Endothelial cell of umbilical vein (primary cell): ENCODE data around the gene HPGDS. TPM values are rescaled to one million over a fixed set of nuclear protein-coding genes. Genes with fewer than 3 reads are reported as not detected.
A peak's percentile ranks its signal among the peaks of the same experiment; 100 is the strongest.

Experiments
- BruUV-seq: library from RNA; stranded (reverse); fragments of 400-500 nt; replicated peaks from 2 replicates; lab custom pipeline; 2021; lab: Mats Ljungman, UMichigan
- CTCF ChIA-PET: fragments of 300-600, 350-600 bp; sonication (Branson Sonifier 250); formaldehyde crosslinking; loops from one replicate; lab custom pipeline; 2021; ENCODE audit warnings: antibody characterized with exemption, inconsistent platforms; lab: Charles Lee
- POLR2A ChIA-PET: fragments of 300-600, 350-600 bp; sonication (Branson Sonifier 250); formaldehyde crosslinking; loops from one replicate; lab custom pipeline; 2021; ENCODE audit warnings: antibody characterized with exemption, inconsistent platforms; lab: Charles Lee
- DNase-seq: peaks from one replicate; pipeline ENCODE4 v3.0.0-alpha.2; 2011; ENCODE audit warnings: low read depth, low spot score
- FAIRE-seq: peaks from 2 replicates; lab custom pipeline; 2011; peaks lifted over from hg19 to GRCh38; lab: Jason Lieb, UNC
- H2AFZ ChIP-seq: 2 replicates; pipeline ENCODE4 v1.6.0; 2012; ENCODE audit warnings: low read depth, low read length, control low read depth, inconsistent platforms
- H3K27ac ChIP-seq: 2 replicates; pipeline ENCODE4 v1.5.1; 2011; ENCODE audit warnings: low read depth, mild to moderate bottlenecking, control low read depth, low read length, moderate library complexity; ENCODE audit not compliant: insufficient read depth
- H3K27me3 ChIP-seq, 2 experiments: 2 replicates each; pipeline versions ENCODE4 v1.6.0 to v1.6.1; 2011; ENCODE audit warnings: low read length in 2 of 2, mixed read lengths in 1 of 2; ENCODE audit not compliant: control insufficient read depth in 2 of 2, insufficient read depth in 2 of 2
- H3K36me3 ChIP-seq, 2 experiments: 2 replicates in 1 of 2; 3 replicates in 1 of 2; pipeline ENCODE4 v1.5.1; 2011; ENCODE audit warnings: low read length in 2 of 2, mild to moderate bottlenecking in 1 of 2, moderate library complexity in 1 of 2; ENCODE audit not compliant: control insufficient read depth in 2 of 2, insufficient read depth in 2 of 2; ENCODE audit errors: extremely low read depth in 1 of 2
- H3K4me1 ChIP-seq: 3 replicates; pipeline ENCODE4 v1.5.1; 2011; ENCODE audit warnings: mild to moderate bottlenecking, low read length; ENCODE audit not compliant: control insufficient read depth, insufficient read depth; ENCODE audit errors: extremely low read depth
- H3K4me2 ChIP-seq: 2 replicates; pipeline ENCODE4 v1.6.1; 2011; ENCODE audit warnings: low read length, control low read depth, mixed read lengths; ENCODE audit not compliant: insufficient read depth
- H3K4me3 ChIP-seq, 3 experiments: fragments of 200-600 bp in 1 of 3; sonication (generic), shearing (Covaris generic) in 1 of 3; replicated peaks in 1 of 3; 2 replicates each; pipeline ENCODE4 v1.5.1; 2011 to 2016; ENCODE audit warnings: control low read depth in 3 of 3, low read length in 3 of 3, mild to moderate bottlenecking in 2 of 3, inconsistent platforms in 1 of 3, low read depth in 1 of 3, moderate library complexity in 1 of 3; ENCODE audit not compliant: insufficient read depth in 1 of 3
- H3K79me2 ChIP-seq: 2 replicates; pipeline ENCODE4 v1.6.0; 2012; ENCODE audit warnings: low read length, inconsistent platforms; ENCODE audit not compliant: control insufficient read depth, insufficient read depth
- H3K9ac ChIP-seq: replicated peaks from 2 replicates; pipeline ENCODE3; 2011; ENCODE audit warnings: low read length, control low read depth; ENCODE audit not compliant: insufficient read depth; ENCODE audit errors: extremely low read depth
- H3K9me1 ChIP-seq: replicated peaks from 3 replicates; pipeline ENCODE4 v1.6.0; 2011; ENCODE audit warnings: mild to moderate bottlenecking, low read length; ENCODE audit not compliant: control insufficient read depth, insufficient read depth; ENCODE audit errors: extremely low read depth
- H3K9me3 ChIP-seq: replicated peaks from 2 replicates; pipeline ENCODE4 v1.5.1; 2012; ENCODE audit warnings: low read length, inconsistent platforms; ENCODE audit not compliant: control insufficient read depth, insufficient read depth
- H4K20me1 ChIP-seq: replicated peaks from 2 replicates; pipeline ENCODE3; 2011; ENCODE audit warnings: mild to moderate bottlenecking, low read length; ENCODE audit not compliant: control insufficient read depth, insufficient read depth; ENCODE audit errors: extremely low read depth
- GATA2 ChIP-seq: IDR thresholded peaks from 2 replicates; pipeline ENCODE4 v1.7.0; 2011; ENCODE audit warnings: low read depth, mild to moderate bottlenecking, moderate library complexity, mixed read lengths, low read length; ENCODE audit not compliant: insufficient read length, insufficient read depth
- JUN ChIP-seq: IDR thresholded peaks from 2 replicates; pipeline ENCODE4 v1.6.1; 2011; ENCODE audit warnings: borderline replicate concordance, low read depth; ENCODE audit not compliant: insufficient read length, insufficient read depth
- MYC ChIP-seq: IDR thresholded peaks from one replicate; pipeline ENCODE4 v1.6.1; 2011; ENCODE audit warnings: mild to moderate bottlenecking, low read depth, low read length
- POLR2A ChIP-seq: IDR thresholded peaks from 2 replicates; pipeline ENCODE4 v1.6.1; 2012; ENCODE audit warnings: low read depth, mild to moderate bottlenecking, control low read depth, low read length
- dilution Hi-C: fragments of 300-500 bp; cut with MboI; formaldehyde crosslinking; loops from one replicate; pipeline ENCODE4 v1.15.0; 2019; ENCODE audit warnings: low sequenced_read_pairs; ENCODE audit not compliant: extremely low pct_ligation_motif_present
- intact Hi-C: fragments of 100-400 bp; cut with micrococcal nuclease; formaldehyde crosslinking; loops from one replicate; pipeline ENCODE4 v1.10.0; 2022
- polyA plus RNA-seq, 4 experiments: library from polyadenylated mRNA; depleted of rRNA in 3 of 4; stranded (reverse) in 3 of 4; unstranded in 1 of 4; fragments of >200 nt; gene quantifications; 2 replicates each; pipeline versions ENCODE4 v1.2.1 to v1.2.3, GENCODE V29; 2011 to 2012; ENCODE audit warnings: missing spikeins in 1 of 4
- total RNA-seq: library from RNA; stranded (reverse); gene quantifications from 2 replicates; pipeline ENCODE4 v1.2.3, GENCODE V29; 2021
- TF ChIP-seq, protein P1 (sequence below), 2 donors: IDR thresholded peaks; 1 replicate in 1 of 2; 2 replicates in 1 of 2; pipeline ENCODE4 v1.5.1; 2011; ENCODE audit warnings: low read length in 2 of 2, mild to moderate bottlenecking in 2 of 2, moderate library complexity in 2 of 2, control low read depth in 1 of 2, inconsistent platforms in 1 of 2, low read depth in 1 of 2; ENCODE audit not compliant: insufficient read depth in 1 of 2; ENCODE audit errors: extremely low read depth in 1 of 2

HPGDS gene
- total and polyA plus RNA-seq, 2 donors (not counting 3 experiments of a cell fraction or from before 2014, with no cell fraction given): not detected

DNA sequence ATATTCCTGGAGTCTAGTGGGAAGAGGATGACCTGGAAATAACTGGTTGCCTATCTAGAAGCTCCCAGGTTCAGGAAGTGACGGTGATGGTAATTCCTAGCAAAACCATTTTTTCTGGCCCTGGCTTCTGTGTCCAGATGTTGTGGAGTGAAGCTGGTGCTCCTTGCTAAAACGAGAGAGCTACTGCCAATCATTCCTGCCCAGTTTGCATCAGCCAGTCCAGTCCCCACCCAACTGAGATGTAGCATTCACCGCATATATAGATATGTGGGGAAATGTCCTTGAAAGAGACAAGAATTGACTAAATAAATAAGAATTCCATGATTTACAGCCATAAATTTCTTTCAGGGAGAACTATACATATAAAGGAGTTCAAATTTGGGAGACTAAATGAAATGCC is 6.3 kb downstream of the HPGDS start:
- POLR2A ChIA-PET: no interaction called here

DNA sequence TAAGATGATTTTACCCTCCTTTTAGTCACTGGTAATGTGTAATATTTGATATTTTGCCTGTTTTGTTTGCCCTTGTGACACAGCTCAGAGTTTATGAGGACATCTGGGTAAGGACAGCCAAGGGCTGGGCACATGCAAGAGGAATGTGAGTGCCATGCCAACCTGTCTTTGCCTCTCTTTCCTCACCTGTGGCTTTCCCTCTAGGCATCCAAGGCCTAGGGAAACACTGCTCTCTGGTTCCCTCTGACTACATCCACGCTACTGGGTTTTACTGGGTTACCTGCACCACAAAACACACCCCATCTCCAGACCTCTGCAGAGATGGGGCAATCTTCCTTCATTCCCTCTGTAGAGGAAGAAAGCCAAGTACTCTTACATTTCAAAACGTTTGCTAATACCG is 7.7 kb downstream of the HPGDS start:
- no peaks in the 10 kb centered on the region for H3K27me3 ChIP-seq
- dilution Hi-C loops (no loop called here), intact Hi-C loops (no loop called here)
- BruUV-seq: no TSS peak
- no peak overlapping the region for H3K4me2 ChIP-seq
- H4K20me1 ChIP-seq: no peaks in the 10 kb centered on the region
- ChIA-PET CTCF (interaction anchor here (1.3 kb wide), 1 partner anchor 9 kb away, joined by 4 read pairs; no protein-coding TSS in a partner anchor), POLR2A (no interaction called here)
- no peak overlapping the region for H3K9ac ChIP-seq
- no peak for FAIRE-seq
- no peak overlapping the region for H3K4me3 ChIP-seq
- H3K9me3 ChIP-seq: no peaks in the 10 kb centered on the region
- peak overlapping the region; percentile 34 for H2AFZ ChIP-seq
- H3K9me1 ChIP-seq: no peaks in the 10 kb centered on the region
- DNase-seq: no peak
- H3K27ac ChIP-seq: no peak overlapping the region
- no peak for TF ChIP-seq GATA2
- H3K36me3 ChIP-seq: no peaks in the 10 kb centered on the region
- no peaks in the 10 kb centered on the region for H3K79me2 ChIP-seq
- H3K4me1 ChIP-seq: no peaks in the 10 kb centered on the region

More for the DNA sequence above, 6.3 kb downstream of the HPGDS start:
- CTCF ChIA-PET: interaction anchor here (0.6 kb wide), 1 partner anchor 44 kb away, joined by 3 read pairs; no protein-coding TSS in a partner anchor
- H3K27ac ChIP-seq: no peak overlapping the region
- no peaks in the 10 kb centered on the region for H3K4me1 ChIP-seq
- TF ChIP-seq MYC (no peak), JUN (no peak), POLR2A (no peak)
- TF ChIP-seq, protein P1, sequence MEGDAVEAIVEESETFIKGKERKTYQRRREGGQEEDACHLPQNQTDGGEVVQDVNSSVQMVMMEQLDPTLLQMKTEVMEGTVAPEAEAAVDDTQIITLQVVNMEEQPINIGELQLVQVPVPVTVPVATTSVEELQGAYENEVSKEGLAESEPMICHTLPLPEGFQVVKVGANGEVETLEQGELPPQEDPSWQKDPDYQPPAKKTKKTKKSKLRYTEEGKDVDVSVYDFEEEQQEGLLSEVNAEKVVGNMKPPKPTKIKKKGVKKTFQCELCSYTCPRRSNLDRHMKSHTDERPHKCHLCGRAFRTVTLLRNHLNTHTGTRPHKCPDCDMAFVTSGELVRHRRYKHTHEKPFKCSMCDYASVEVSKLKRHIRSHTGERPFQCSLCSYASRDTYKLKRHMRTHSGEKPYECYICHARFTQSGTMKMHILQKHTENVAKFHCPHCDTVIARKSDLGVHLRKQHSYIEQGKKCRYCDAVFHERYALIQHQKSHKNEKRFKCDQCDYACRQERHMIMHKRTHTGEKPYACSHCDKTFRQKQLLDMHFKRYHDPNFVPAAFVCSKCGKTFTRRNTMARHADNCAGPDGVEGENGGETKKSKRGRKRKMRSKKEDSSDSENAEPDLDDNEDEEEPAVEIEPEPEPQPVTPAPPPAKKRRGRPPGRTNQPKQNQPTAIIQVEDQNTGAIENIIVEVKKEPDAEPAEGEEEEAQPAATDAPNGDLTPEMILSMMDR (IDR thresholded peaks at IDR 0.05; ENCODE audit: extremely low read depth in 1 of 2, insufficient read depth in 1 of 2, low read depth in 1 of 2, low read length in 2 of 2): no peak
- intact Hi-C loops: no loop called here
- H3K4me2 ChIP-seq: no peak overlapping the region
- no peaks in the 10 kb centered on the region for H3K9me3 ChIP-seq
- H3K36me3 ChIP-seq: no peaks in the 10 kb centered on the region
- H3K27me3 ChIP-seq: no peaks in the 10 kb centered on the region
- H3K79me2 ChIP-seq: no peaks in the 10 kb centered on the region
- no peaks in the 10 kb centered on the region for H3K9me1 ChIP-seq
- no peaks in the 10 kb centered on the region for H4K20me1 ChIP-seq
- DNase-seq: no peak
- peak overlapping the region; percentile 30 for H2AFZ ChIP-seq
- BruUV-seq: no TSS peak
- no peak for FAIRE-seq
- H3K9ac ChIP-seq: no peak overlapping the region
- H3K4me3 ChIP-seq: no peak overlapping the region
- dilution Hi-C loops: no loop called here
